Posterior cingulate gyrus (tissue), 11 donors: Measurements from ENCODE around the gene STAMBP.
"Not testable (repeated sequence)": the region's sequence is repeated elsewhere in the genome, so short reads cannot be mapped to it uniquely, and the experiment has no call there.

ENCODE experiments used
- DNase-seq, 10 donors: peaks; one replicate each; pipeline versions ENCODE4 v3.0.0 to v3.0.0-alpha.2; 2020 to 2021; ENCODE audit warnings: mixed read lengths in 3 of 10
- intact Hi-C: fragments of 100-400 bp; cut with DNase I; formaldehyde crosslinking; loops from one replicate; pipeline ENCODE4 v1.15.1; 2023

STAMBP gene

GRCh38 chr2:73903313-73903712 lies 74.6 kb downstream of the STAMBP start:
- intact Hi-C loops: no loop called here
- DNase-seq: no peak

- DNase-seq, intact Hi-C loops: not testable (repeated sequence)
Observed at GRCh38 chr2:73903949-73904613, 75.3 kb downstream of the STAMBP start.

GRCh38 chr2:73904952-73905351 lies 76.2 kb downstream of the STAMBP start:
- intact Hi-C loops: no loop called here
- DNase-seq: no peak

- DNase-seq: no peak
- intact Hi-C loops: no loop called here
Observed at GRCh38 chr2:73906847-73907505, 78.2 kb downstream of the STAMBP start.

GRCh38 chr2:73907840-73908452 lies 79.2 kb downstream of the STAMBP start:
- intact Hi-C loops: no loop called here
- peak in 1 of 10 donors; percentile 41 for DNase-seq

- intact Hi-C loops: no loop called here
- DNase-seq: no peak
Observed at GRCh38 chr2:73908689-73909652, 80.2 kb downstream of the STAMBP start.

- no peak for DNase-seq
- intact Hi-C loops: no loop called here
Observed at GRCh38 chr2:73910873-73911547, 82.2 kb downstream of the STAMBP start.

- intact Hi-C loops: no loop called here
- DNase-seq: no peak
Observed at GRCh38 chr2:73911548-73912208, 82.9 kb downstream of the STAMBP start.

GRCh38 chr2:73913414-73914054 lies 84.8 kb downstream of the STAMBP start:
- intact Hi-C loops: no loop called here

GRCh38 chr2:73914667-73915066 lies 85.9 kb downstream of the STAMBP start:
- intact Hi-C loops: no loop called here
- DNase-seq: no peak

More at GRCh38 chr2:73913414-73914054, 84.8 kb downstream of the STAMBP start:
- no peak for DNase-seq

GRCh38 chr2:73915437-73915993 lies 86.8 kb downstream of the STAMBP start:
- intact Hi-C loops: no loop called here
- DNase-seq: no peak

GRCh38 chr2:73916666-73917065 lies 87.9 kb downstream of the STAMBP start:
- intact Hi-C loops: no loop called here
- DNase-seq: no peak

- intact Hi-C loops: no loop called here
- DNase-seq: no peak
Observed at GRCh38 chr2:73917296-73917695, 88.5 kb downstream of the STAMBP start.

GRCh38 chr2:73917696-73918207 lies 89.0 kb downstream of the STAMBP start:
- intact Hi-C loops: no loop called here
- no peak for DNase-seq

GRCh38 chr2:73918856-73919255 lies 90.1 kb downstream of the STAMBP start:
- DNase-seq: no peak
- intact Hi-C loops: no loop called here

- intact Hi-C loops: loop anchor here (10.0 kb wide), 1 partner anchor 205 kb away; no protein-coding TSS in a partner anchor
- no peak for DNase-seq
Observed at GRCh38 chr2:73919596-73920228, 91.0 kb downstream of the STAMBP start.

- intact Hi-C loops: loop anchor here (10.0 kb wide), 1 partner anchor 204 kb away; no protein-coding TSS in a partner anchor
- no peak for DNase-seq
Observed at GRCh38 chr2:73920577-73921545, 92.1 kb downstream of the STAMBP start.
